Stomach (tissue), 4 donors: ENCODE measurements around the gene EHBP1L1.

Experiments
- POLR2A ChIP-seq, 4 donors: fragments of 450-650 bp; IDR thresholded peaks; one replicate each; pipeline ENCODE4 v1.6.1; 2016; ENCODE audit warnings: antibody characterized with exemption in 4 of 4, control low read depth in 2 of 4, mild to moderate bottlenecking in 1 of 4, moderate library complexity in 1 of 4
- TF ChIP-seq, protein P1 (sequence below), 7 experiments: fragments of 450-650 bp in 4 of 7; fragments of 200-600 bp in 3 of 7; sonication (generic) in 3 of 7; IDR thresholded peaks; one replicate each; pipeline ENCODE4 v1.5.1; 2016 to 2019; ENCODE audit warnings: antibody characterized with exemption in 7 of 7, control low read depth in 2 of 7, mild to moderate bottlenecking in 1 of 7

DNA sequence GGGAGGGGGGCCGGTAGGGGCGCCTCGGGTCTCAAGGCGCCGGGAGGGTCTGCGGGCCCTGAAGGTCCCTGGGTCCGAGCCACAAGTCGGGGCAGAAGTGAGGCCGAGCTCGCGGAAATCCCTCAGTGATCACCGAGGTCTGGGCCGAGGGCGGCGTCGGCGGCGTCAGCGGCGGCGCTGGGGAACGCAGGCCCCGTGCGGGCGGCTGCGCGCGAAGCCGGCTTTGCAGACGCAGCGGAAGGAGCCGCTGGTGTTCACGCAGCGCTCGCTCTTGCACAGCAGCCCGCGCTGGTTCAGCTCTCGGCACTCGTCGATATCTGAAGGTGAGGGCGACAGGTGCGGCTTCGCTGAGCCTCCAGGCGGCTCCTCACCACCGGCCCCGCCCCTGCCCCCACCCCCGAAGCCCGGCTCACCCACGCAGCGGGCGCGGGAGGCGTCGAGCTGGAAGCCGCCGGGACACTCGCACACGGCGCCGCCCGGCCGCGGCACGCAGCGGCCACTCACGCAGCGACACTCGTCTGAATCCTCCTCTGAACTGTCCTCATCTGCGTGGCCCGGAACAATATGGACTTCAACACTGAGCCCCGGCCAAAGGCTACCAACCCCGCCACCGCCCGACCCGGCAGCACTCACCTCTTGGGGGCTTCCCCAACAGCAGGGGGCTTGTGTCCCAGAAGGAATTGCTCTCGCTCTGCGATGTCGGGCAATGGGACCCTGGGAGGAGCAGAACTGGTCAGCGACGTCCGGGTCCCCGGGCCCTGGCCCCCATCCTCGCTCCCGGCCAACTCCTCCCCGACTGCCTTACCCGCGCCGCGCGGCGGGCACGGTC, 36.7 kb upstream of the EHBP1L1 start:
- no peak for TF ChIP-seq POLR2A (IDR thresholded peaks at IDR 0.05)
- TF ChIP-seq, protein P1, sequence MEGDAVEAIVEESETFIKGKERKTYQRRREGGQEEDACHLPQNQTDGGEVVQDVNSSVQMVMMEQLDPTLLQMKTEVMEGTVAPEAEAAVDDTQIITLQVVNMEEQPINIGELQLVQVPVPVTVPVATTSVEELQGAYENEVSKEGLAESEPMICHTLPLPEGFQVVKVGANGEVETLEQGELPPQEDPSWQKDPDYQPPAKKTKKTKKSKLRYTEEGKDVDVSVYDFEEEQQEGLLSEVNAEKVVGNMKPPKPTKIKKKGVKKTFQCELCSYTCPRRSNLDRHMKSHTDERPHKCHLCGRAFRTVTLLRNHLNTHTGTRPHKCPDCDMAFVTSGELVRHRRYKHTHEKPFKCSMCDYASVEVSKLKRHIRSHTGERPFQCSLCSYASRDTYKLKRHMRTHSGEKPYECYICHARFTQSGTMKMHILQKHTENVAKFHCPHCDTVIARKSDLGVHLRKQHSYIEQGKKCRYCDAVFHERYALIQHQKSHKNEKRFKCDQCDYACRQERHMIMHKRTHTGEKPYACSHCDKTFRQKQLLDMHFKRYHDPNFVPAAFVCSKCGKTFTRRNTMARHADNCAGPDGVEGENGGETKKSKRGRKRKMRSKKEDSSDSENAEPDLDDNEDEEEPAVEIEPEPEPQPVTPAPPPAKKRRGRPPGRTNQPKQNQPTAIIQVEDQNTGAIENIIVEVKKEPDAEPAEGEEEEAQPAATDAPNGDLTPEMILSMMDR (IDR thresholded peaks at IDR 0.05): no peak
